CD8-positive, alpha-beta memory T cell (primary cell): ENCODE measurements around the gene SEC63. TPM values are rescaled to one million over a fixed set of nuclear protein-coding genes. Genes with fewer than 3 reads are reported as not detected.
"Not testable (repeated sequence)": the region's sequence is repeated elsewhere in the genome, so short reads cannot be mapped to it uniquely, and the experiment has no call there.

Experiments used
- CTCF ChIA-PET: fragments of 350-600 bp; sonication (Branson Sonifier 250); formaldehyde crosslinking; loops from one replicate; lab custom pipeline; 2021; ENCODE audit warnings: antibody characterized with exemption; lab: Charles Lee
- POLR2A ChIA-PET: fragments of 350-600 bp; sonication (Branson Sonifier 250); formaldehyde crosslinking; loops from one replicate; lab custom pipeline; 2021; ENCODE audit warnings: antibody characterized with exemption; lab: Charles Lee
- DNase-seq, 5 donors: peaks; one replicate each; pipeline versions ENCODE4 v3.0.0 to v3.0.0-alpha.2; 2020 to 2022; ENCODE audit warnings: mixed read lengths in 1 of 5
- H3K27ac ChIP-seq: one replicate; pipeline ENCODE4 v1.7.0; 2013; ENCODE audit warnings: low read depth, mild to moderate bottlenecking, low read length, moderate library complexity
- H3K27me3 ChIP-seq: 2 replicates; pipeline ENCODE4 v1.7.0; 2013; ENCODE audit warnings: low read length, mild to moderate bottlenecking; ENCODE audit not compliant: insufficient read depth, poor library complexity, severe bottlenecking
- H3K36me3 ChIP-seq: 2 replicates; pipeline ENCODE4 v1.7.0; 2013; ENCODE audit warnings: mild to moderate bottlenecking, low read length, moderate library complexity; ENCODE audit not compliant: insufficient read depth
- H3K4me1 ChIP-seq: 2 replicates; pipeline ENCODE4 v1.7.0; 2013; ENCODE audit warnings: mild to moderate bottlenecking, low read length, moderate library complexity; ENCODE audit not compliant: insufficient read depth
- H3K4me3 ChIP-seq: 2 replicates; pipeline ENCODE4 v1.7.0; 2013; ENCODE audit warnings: mild to moderate bottlenecking, low read length
- H3K9me3 ChIP-seq: 2 replicates; pipeline ENCODE4 v1.7.0; 2013; ENCODE audit warnings: mild to moderate bottlenecking, low read length
- H3K27ac Mint-ChIP-seq, 8 donors: one replicate each; pipeline ENCODE4 v1.8.0; 2020 to 2021; ENCODE audit warnings: mixed read lengths in 8 of 8, mild to moderate bottlenecking in 6 of 8, inconsistent platforms in 3 of 8, moderate library complexity in 3 of 8
- H3K27me3 Mint-ChIP-seq, 2 donors: one replicate each; pipeline ENCODE4 v1.8.0; 2020 to 2021; ENCODE audit warnings: mixed read lengths in 2 of 2, mild to moderate bottlenecking in 1 of 2, moderate library complexity in 1 of 2
- H3K36me3 Mint-ChIP-seq, 3 donors: one replicate each; pipeline ENCODE4 v1.8.0; 2020 to 2021; ENCODE audit warnings: mixed read lengths in 3 of 3, inconsistent platforms in 1 of 3, mild to moderate bottlenecking in 1 of 3
- H3K4me1 Mint-ChIP-seq, 3 donors: one replicate each; pipeline ENCODE4 v1.8.0; 2020 to 2021; ENCODE audit warnings: mixed read lengths in 3 of 3, inconsistent platforms in 1 of 3, mild to moderate bottlenecking in 1 of 3
- H3K4me3 Mint-ChIP-seq, 7 donors: one replicate each; pipeline ENCODE4 v1.8.0; 2020 to 2021; ENCODE audit warnings: mixed read lengths in 7 of 7, mild to moderate bottlenecking in 6 of 7, moderate library complexity in 4 of 7, inconsistent platforms in 2 of 7
- H3K9me3 Mint-ChIP-seq, 5 donors: one replicate each; pipeline ENCODE4 v1.8.0; 2020 to 2022; ENCODE audit warnings: mixed read lengths in 5 of 5, mild to moderate bottlenecking in 3 of 5, moderate library complexity in 2 of 5, inconsistent platforms in 1 of 5
- polyA plus RNA-seq: library from polyadenylated mRNA; unstranded; fragments of 300-500 nt; fragmentation: Illumina TruSeq; gene quantifications from one replicate; pipeline ENCODE4 v1.2.3, GENCODE V29; 2021
- total RNA-seq, 2 experiments: library from RNA; stranded (reverse); gene quantifications; one replicate each; pipeline ENCODE4 v1.2.3, GENCODE V29; 2021

The SEC63 gene
- total and polyA plus RNA-seq, 3 experiments from 2014 or later: 36.4 to 85.1 (median 75.0) TPM

- H3K9me3 ChIP-seq: no peaks in the 10 kb centered on the region
- H3K36me3 Mint-ChIP-seq: peaks cover 7 to 73% (median 25%) of the 10 kb centered on the region in 3 donors
- H3K27ac ChIP-seq: no peak overlapping the region
- H3K27me3 Mint-ChIP-seq: no peaks in the 10 kb centered on the region
- no peak overlapping the region for H3K4me3 ChIP-seq
- DNase-seq: no peak
- H3K36me3 ChIP-seq: peaks cover 10% of the 10 kb centered on the region
- ChIA-PET CTCF (no interaction called here), POLR2A (interaction anchor here (0.6 kb wide), 1 partner anchor 1248 kb away, joined by 3 read pairs; no protein-coding TSS in a partner anchor)
- H3K27me3 ChIP-seq: no peaks in the 10 kb centered on the region
- H3K27ac Mint-ChIP-seq: no peak overlapping the region
- H3K9me3 Mint-ChIP-seq: no peaks in the 10 kb centered on the region
- H3K4me1 Mint-ChIP-seq: no peaks in the 10 kb centered on the region
- no peaks in the 10 kb centered on the region for H3K4me1 ChIP-seq
- H3K4me3 Mint-ChIP-seq: no peak overlapping the region
These were observed 80.0 kb downstream of the SEC63 start for GRCh38 chr6:107877968-107878367.

GRCh38 chr6:107871976-107872375, 86.0 kb downstream of the SEC63 start:
- no peaks in the 10 kb centered on the region for H3K27me3 ChIP-seq
- Mint-ChIP-seq H3K9me3 (no peaks in the 10 kb centered on the region), H3K4me3 (no peak overlapping the region), H3K36me3 (peaks cover 0 to 66% (median 11%) of the 10 kb centered on the region in 3 donors), H3K27me3 (no peaks in the 10 kb centered on the region), H3K4me1 (peaks cover 0 to 5% (median 3%) of the 10 kb centered on the region in 3 donors), H3K27ac (no peak overlapping the region)
- DNase-seq: no peak
- no peak overlapping the region for H3K4me3 ChIP-seq
- ChIA-PET CTCF (no interaction called here), POLR2A (no interaction called here)
- no peaks in the 10 kb centered on the region for H3K36me3 ChIP-seq
- H3K9me3 ChIP-seq: no peaks in the 10 kb centered on the region
- H3K4me1 ChIP-seq: no peaks in the 10 kb centered on the region
- no peak overlapping the region for H3K27ac ChIP-seq

- POLR2A ChIA-PET, H3K27me3 Mint-ChIP-seq, H3K4me3 Mint-ChIP-seq, H3K4me3 ChIP-seq, H3K9me3 ChIP-seq, DNase-seq, H3K9me3 Mint-ChIP-seq, H3K4me1 Mint-ChIP-seq, H3K27me3 ChIP-seq, H3K36me3 ChIP-seq, H3K27ac ChIP-seq, H3K4me1 ChIP-seq: not testable (repeated sequence)
- Mint-ChIP-seq H3K27ac (peak overlapping the region in 2 of 8 donors; percentile 5 to 8), H3K36me3 (peaks cover 0 to 62% (median 11%) of the 10 kb centered on the region in 3 donors)
- CTCF ChIA-PET: interaction anchor here (1.5 kb wide), 1 partner anchor 141 kb away, joined by 4 read pairs; no protein-coding TSS in a partner anchor
These were observed 86.5 kb downstream of the SEC63 start for GRCh38 chr6:107871512-107871911.

- Mint-ChIP-seq H3K27ac (no peak overlapping the region), H3K4me3 (no peak overlapping the region), H3K27me3 (no peaks in the 10 kb centered on the region), H3K9me3 (no peaks in the 10 kb centered on the region), H3K4me1 (peaks cover 2 to 9% (median 6%) of the 10 kb centered on the region in 3 donors), H3K36me3 (peaks cover 0 to 57% (median 11%) of the 10 kb centered on the region in 3 donors)
- CTCF ChIA-PET: interaction anchor here (1.5 kb wide), 1 partner anchor 141 kb away, joined by 4 read pairs; no protein-coding TSS in a partner anchor
- no peak overlapping the region for H3K4me3 ChIP-seq
- no peaks in the 10 kb centered on the region for H3K9me3 ChIP-seq
- no peaks in the 10 kb centered on the region for H3K27me3 ChIP-seq
- no peaks in the 10 kb centered on the region for H3K36me3 ChIP-seq
- H3K27ac ChIP-seq: no peak overlapping the region
- POLR2A ChIA-PET: no interaction called here
- DNase-seq: no peak
- peaks cover 3% of the 10 kb centered on the region for H3K4me1 ChIP-seq
These were observed 87.0 kb downstream of the SEC63 start for GRCh38 chr6:107871016-107871415.

GRCh38 chr6:107870381-107870780, 87.6 kb downstream of the SEC63 start:
- no peak for DNase-seq
- Histone ChIP-seq H3K4me1 (peaks cover 3% of the 10 kb centered on the region), H3K4me3 (no peak overlapping the region), H3K36me3 (no peaks in the 10 kb centered on the region), H3K27me3 (no peaks in the 10 kb centered on the region), H3K27ac (no peak overlapping the region), H3K9me3 (no peaks in the 10 kb centered on the region)
- peak overlapping the region in 2 of 8 donors; percentile 31 for H3K27ac Mint-ChIP-seq
- H3K4me3 Mint-ChIP-seq: no peak overlapping the region
- CTCF ChIA-PET: interaction anchor here (1.5 to 5.0 kb wide), 2 partner anchors 140 to 194 kb away, joined by 4 to 31 read pairs; no protein-coding TSS in a partner anchor
- POLR2A ChIA-PET: no interaction called here
- H3K36me3 Mint-ChIP-seq: peaks cover 0 to 51% (median 11%) of the 10 kb centered on the region in 3 donors
- H3K27me3 Mint-ChIP-seq: no peaks in the 10 kb centered on the region
- peaks cover 2 to 9% (median 6%) of the 10 kb centered on the region in 3 donors for H3K4me1 Mint-ChIP-seq
- no peaks in the 10 kb centered on the region for H3K9me3 Mint-ChIP-seq

GRCh38 chr6:107869871-107870270, 88.1 kb downstream of the SEC63 start:
- no peaks in the 10 kb centered on the region for H3K9me3 Mint-ChIP-seq
- Histone ChIP-seq H3K36me3 (no peaks in the 10 kb centered on the region), H3K4me3 (no peak overlapping the region), H3K27me3 (no peaks in the 10 kb centered on the region), H3K27ac (no peak overlapping the region), H3K4me1 (peaks cover 3% of the 10 kb centered on the region), H3K9me3 (no peaks in the 10 kb centered on the region)
- H3K27me3 Mint-ChIP-seq: no peaks in the 10 kb centered on the region
- peaks cover 0 to 47% (median 8%) of the 10 kb centered on the region in 3 donors for H3K36me3 Mint-ChIP-seq
- H3K4me1 Mint-ChIP-seq: peaks cover 2 to 9% (median 6%) of the 10 kb centered on the region in 3 donors
- H3K4me3 Mint-ChIP-seq: no peak overlapping the region
- H3K27ac Mint-ChIP-seq: peak overlapping the region in 5 of 8 donors; percentile 31 to 83 (median 44)
- ChIA-PET CTCF (interaction anchor here (5.0 kb wide), 1 partner anchor 194 kb away, joined by 31 read pairs; no protein-coding TSS in a partner anchor), POLR2A (interaction anchor here (0.7 kb wide), 1 partner anchor 19 kb away, joined by 4 read pairs; no protein-coding TSS in a partner anchor)
- DNase-seq: no peak

- peaks cover 0 to 1% of the 10 kb centered on the region in 2 donors for H3K27me3 Mint-ChIP-seq
- peak overlapping the region in 1 of 7 donors; percentile 36 for H3K4me3 Mint-ChIP-seq
- no peaks in the 10 kb centered on the region for H3K27me3 ChIP-seq
- H3K4me3 ChIP-seq: no peak overlapping the region
- no peaks in the 10 kb centered on the region for H3K9me3 ChIP-seq
- H3K4me1 ChIP-seq: peaks cover 3% of the 10 kb centered on the region
- DNase-seq: no peak
- no peaks in the 10 kb centered on the region for H3K36me3 ChIP-seq
- H3K27ac ChIP-seq: no peak overlapping the region
- H3K36me3 Mint-ChIP-seq: peaks cover 0 to 42% (median 7%) of the 10 kb centered on the region in 3 donors
- POLR2A ChIA-PET: no interaction called here
- peaks cover 2 to 9% (median 6%) of the 10 kb centered on the region in 3 donors for H3K4me1 Mint-ChIP-seq
- H3K9me3 Mint-ChIP-seq: no peaks in the 10 kb centered on the region
- CTCF ChIA-PET: interaction anchor here (1.0 to 5.0 kb wide), 6 partner anchors 21 to 195 kb away, joined by 4 to 44 read pairs (median 21); no protein-coding TSS in a partner anchor
- peak overlapping the region in 4 of 8 donors; percentile 32 to 83 (median 44) for H3K27ac Mint-ChIP-seq
These were observed 89.0 kb downstream of the SEC63 start for GRCh38 chr6:107868867-107869611.

- H3K4me3 ChIP-seq: no peak overlapping the region
- Mint-ChIP-seq H3K4me1 (peaks cover 2 to 9% (median 6%) of the 10 kb centered on the region in 3 donors), H3K27ac (peak overlapping the region in 1 of 8 donors; percentile 25), H3K27me3 (peaks cover 2 to 13% of the 10 kb centered on the region in 2 donors), H3K9me3 (no peaks in the 10 kb centered on the region), H3K36me3 (peaks cover 0 to 30% (median 3%) of the 10 kb centered on the region in 3 donors), H3K4me3 (no peak overlapping the region)
- DNase-seq: no peak
- peaks cover 2% of the 10 kb centered on the region for H3K27me3 ChIP-seq
- H3K4me1 ChIP-seq: peaks cover 3% of the 10 kb centered on the region
- no peak overlapping the region for H3K27ac ChIP-seq
- ChIA-PET CTCF (interaction anchor here (0.7 to 5.0 kb wide), 31 partner anchors 9 to 203 kb away, joined by 3 to 44 read pairs (median 4); no protein-coding TSS in a partner anchor), POLR2A (no interaction called here)
- H3K36me3 ChIP-seq: no peaks in the 10 kb centered on the region
- H3K9me3 ChIP-seq: no peaks in the 10 kb centered on the region
These were observed 90.7 kb downstream of the SEC63 start for GRCh38 chr6:107867302-107867615.
